ENCODE results near the gene CEP89.
"Not testable (repeated sequence)": the region's sequence is repeated elsewhere in the genome, so short reads cannot be mapped to it uniquely, and the experiment has no call there.

The CEP89 gene

DNA sequence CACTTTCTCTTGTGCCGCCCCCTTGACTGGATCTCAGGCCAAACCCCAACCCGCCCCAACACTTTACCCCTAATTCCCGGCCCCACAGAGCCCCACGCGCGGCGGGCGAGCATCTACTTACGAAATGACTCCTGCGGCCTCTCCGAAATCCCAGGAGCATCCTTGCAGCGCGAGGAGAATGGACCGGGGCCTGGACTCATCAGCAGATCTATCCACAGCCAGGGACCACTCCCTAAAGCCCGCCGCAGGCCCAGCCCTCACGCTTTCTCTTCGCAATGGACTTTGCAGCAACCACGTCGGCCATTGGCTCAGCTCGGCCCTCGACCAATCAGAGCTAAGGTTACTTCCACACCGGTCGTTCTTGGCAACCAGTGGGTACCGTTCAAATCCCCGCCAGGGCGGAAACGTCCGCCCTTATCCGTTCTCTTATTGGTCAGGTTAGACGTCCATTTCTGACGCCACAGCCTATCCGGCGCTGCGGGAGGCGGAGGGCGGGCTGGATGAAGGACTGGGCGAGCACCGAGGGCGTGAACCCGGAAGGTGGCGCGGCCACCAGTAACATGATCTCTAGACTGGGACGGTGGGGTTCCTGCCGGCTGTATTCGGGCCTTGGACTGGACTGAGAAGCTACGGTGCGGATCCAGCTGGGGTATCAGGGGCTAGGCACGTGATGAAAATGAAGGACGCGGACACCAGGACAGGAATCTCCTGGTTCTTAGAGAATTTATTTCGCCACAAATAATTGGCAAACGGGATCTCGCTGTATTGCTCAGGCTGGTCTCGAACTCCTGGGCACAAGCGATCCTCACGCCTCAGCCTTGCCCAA is at the start of gene CEP89, which contains the start of gene FAAP24:
CEP89 (minus strand) TSS at position 244 of the 826 bp plus-strand sequence; CDS start at position 160, 84 bp downstream.
FAAP24 (plus strand) TSS at position 528 of the 826 bp plus-strand sequence. CDS start 955 bp downstream, outside the sequence.
- DNase-seq (ENCODE audit: low spot score) = peak; percentile 100

DNA sequence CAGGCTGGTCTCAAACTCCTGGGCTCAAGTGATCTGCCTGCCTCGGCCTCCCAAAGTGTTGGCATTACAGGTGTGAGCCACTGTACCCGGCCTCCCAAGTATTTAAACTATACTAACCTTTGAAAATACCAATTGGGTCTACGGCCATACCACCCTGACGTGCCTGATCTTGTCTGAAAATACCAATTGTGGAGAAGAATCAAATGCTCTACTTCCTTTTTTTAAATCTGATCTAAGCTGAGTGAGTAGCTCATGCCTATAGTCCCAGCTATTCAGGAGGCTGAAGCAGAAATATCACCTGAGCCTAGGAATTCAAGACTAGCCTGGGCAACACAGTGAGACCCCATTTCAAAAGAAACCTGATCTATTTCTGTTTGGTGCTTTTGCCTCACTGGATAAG is 39.1 kb upstream of the CEP89 start:
- DNase-seq (ENCODE audit: low spot score) = not testable (repeated sequence)

DNA sequence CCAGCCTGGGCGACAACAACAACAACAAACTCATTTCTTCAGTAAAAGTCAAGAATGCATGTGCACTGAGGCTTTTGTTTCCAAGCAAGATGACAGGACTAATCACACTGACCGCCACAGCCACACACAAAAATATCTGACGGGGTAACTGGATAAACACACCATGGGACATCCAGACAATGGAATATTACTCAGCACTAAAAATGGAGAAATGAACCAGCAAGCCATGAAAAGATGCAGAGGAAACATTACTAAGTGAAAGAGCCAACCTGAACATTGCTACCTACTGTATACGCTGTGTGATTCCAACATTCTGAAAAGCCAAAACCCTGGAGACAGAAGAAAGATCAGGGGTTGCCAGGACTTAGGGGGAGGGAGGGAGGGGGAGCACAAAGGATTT is 37.0 kb upstream of the CEP89 start:
- no peak for DNase-seq (ENCODE audit: low spot score)

DNA sequence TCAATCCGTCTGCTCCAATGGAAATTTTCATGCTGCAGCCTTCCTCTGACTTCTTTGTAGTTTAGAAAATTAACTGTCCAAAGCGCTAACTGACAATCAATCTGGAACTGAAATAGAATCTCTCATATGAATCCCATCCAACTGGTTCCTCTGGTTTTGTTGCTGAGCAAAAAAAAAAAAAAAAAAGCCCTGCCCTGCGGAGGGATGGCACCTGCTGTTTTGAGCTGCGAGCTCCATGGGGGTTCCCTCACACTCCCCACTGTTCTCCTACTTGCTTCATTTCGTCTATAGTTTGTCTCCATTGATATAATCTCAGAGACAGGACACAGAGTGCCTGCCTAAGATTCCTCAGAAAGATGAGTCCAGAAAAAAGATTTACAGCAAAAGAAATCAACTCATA is 33.7 kb upstream of the CEP89 start:
- DNase-seq (ENCODE audit: low spot score) = no peak

DNA sequence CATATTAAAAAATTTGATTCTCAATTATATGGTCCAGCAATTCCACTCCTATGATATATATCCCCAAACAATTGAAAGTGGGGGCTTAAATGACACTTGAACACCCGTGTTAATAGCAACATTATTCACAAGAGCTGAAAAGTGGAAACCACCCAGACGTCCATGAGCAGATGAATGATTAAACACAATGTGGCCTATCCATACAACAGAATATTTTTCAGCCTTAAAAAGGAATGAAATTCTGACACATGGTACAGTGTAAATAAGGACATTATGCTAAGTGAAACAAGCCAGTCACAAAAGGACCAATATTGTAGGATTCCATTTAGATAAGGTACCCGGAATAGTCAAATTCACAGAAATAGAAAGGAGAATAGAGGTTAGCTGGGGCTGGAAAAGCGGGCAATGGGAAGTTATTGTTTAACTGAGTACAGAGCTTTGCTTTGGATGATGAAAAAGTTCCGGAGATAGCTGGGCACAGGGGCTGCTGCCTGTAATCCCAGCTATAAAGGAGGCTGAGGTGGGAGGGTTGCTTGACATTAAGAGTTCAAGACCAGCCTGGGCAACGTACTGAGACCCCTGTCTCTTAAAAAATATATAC is 31.8 kb upstream of the CEP89 start:
- not testable (repeated sequence) for DNase-seq (ENCODE audit: low spot score)

GRCh38 chr19:33002126-33002865 is 30.5 kb upstream of the CEP89 start:
- not testable (repeated sequence) for DNase-seq (ENCODE audit: low spot score)

DNA sequence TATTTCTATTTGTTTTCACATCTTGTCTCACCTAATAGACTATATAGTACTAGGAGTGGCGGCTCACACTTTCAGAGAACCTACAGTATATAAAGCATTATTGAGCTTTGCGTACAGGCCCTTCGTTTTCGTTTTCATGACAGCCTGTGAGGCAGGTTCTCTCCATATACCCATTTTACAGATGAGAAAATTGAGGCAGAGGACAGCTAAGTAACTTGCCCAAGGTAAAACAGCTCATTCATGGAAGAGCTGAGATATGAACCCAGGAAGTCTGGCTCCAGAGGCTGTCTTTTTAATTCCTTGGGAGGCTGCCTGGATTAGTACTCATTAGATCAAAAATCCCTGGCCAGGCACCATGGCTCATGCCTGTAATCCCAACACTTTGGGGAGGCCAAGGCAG is 29.2 kb upstream of the CEP89 start:
- DNase-seq (ENCODE audit: low spot score) = no peak

DNA sequence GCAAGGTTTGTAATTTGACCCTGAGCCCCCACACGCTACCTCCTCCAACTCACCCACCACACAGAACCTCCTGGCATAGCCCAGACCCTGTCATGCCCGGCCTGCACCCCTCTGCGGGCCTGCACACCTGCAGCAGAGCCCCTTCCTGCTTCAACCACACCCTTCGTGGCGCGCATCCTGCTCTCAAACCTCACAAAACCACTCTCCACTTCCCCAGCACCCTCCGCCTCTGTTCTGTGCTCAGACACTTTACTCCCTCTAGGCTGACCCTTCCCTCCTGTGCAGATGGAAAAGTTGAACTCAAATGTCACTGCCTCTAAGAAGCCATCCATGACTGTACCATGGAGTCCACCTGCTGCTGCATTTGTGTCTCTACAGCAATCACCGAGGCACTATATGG is 28.8 kb upstream of the CEP89 start:
- no peak for DNase-seq (ENCODE audit: low spot score)

DNA sequence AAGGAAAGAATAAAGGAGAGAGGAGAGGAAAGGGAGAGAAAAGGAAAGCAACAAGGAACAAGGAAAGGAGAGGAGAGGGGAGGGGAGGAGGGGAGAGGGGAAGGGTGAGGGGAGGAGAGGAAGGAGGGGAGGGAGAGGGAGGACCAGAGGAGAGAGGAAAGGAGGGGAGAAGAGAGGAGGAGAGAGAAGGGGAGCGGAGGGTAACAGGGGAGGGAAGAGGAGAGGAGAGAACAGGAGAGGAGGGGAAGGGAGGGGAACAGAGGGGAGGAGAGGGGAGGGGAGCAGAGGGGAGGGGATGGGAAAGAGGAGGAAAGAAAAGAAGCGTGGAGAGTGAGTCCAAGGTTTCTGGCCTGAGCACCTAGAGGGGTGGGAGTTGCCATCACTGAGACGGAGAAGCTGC is 27.0 kb upstream of the CEP89 start:
- no peak for DNase-seq (ENCODE audit: low spot score)

GRCh38 chr19:32997716-32998355 is 26.1 kb upstream of the CEP89 start:
- no peak for DNase-seq (ENCODE audit: low spot score)

DNA sequence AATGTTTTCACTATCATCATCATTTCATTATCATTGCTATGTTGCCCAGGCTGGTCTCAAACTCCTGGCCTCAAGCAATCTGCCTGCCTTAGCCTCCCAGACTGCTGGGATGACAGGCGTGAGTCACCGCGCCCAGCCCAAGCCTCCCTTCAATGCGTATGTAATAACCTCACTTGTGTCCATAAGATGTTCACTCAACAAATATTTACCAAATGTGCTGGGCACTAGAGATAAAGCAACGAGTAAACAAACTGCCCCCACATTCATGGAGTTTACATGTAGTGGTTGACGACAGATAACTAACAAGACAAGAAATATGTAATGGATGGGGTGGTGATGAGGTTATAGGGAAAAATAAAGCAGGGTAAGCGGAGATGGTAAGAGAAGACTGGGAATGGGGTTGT is 25.3 kb upstream of the CEP89 start:
- DNase-seq (ENCODE audit: low spot score) = not testable (repeated sequence)

DNA sequence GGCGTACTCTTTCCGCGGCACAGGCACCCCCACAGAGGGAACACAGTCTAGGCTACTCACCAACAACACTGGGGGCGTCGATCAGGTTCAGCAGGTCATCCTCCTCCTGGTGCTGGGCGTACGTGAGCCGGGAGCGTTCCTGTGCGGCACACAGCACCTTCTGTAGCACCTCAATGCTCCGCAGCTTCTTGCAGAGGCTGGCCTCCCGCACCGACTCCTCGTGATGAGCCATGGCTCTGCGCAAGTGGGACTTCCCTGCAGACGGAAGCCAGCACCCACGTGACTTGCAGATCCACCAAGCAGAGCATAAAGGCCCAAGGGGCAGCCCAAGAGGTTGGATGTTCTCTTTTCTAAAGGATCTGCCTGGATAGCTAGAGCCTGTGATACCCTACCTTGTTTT is 24.2 kb upstream of the CEP89 start:
- not testable (repeated sequence) for DNase-seq (ENCODE audit: low spot score)

DNA sequence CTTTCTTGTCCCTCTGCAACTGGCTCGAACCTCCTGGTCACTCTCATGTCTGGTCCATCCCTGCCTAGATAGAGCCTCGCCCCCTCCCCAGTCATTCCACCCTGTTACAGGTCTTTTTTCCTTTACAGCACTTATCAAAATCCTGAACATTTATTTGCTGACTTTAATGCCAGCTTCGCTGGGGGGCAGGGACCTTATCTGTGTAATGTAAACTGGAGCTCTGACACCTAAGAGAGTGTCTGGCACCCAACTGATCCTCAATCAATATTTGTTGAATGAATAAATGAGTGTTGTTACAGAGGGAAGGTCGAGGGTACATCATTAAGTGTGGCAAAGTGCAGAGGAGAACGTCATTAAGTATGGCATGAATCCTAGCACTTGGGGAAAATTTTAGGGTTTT is 17.0 kb upstream of the CEP89 start:
- DNase-seq (ENCODE audit: low spot score) = no peak

DNA sequence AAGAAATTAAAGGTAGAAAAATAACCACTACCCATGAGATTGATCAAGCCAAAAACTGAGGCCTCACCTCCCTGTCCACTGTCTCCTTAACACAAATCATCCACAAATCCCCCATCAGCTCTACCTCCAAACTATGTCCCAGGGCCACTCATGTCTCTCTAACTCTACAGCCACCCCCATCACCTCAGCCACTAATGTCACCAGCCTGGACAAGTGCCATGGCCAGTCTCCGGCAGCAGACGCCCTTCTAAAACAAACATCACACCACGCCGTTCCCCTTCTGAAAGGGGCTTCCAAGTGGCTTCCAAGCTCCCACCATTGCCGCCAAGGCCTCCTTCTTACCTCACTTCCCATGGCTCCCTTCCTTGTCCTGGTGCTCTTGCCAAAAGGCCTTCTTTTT is 16.5 kb upstream of the CEP89 start:
- not testable (repeated sequence) for DNase-seq (ENCODE audit: low spot score)

GRCh38 chr19:32982488-32982887 is 10.7 kb upstream of the CEP89 start:
- not testable (repeated sequence) for DNase-seq (ENCODE audit: low spot score)

DNA sequence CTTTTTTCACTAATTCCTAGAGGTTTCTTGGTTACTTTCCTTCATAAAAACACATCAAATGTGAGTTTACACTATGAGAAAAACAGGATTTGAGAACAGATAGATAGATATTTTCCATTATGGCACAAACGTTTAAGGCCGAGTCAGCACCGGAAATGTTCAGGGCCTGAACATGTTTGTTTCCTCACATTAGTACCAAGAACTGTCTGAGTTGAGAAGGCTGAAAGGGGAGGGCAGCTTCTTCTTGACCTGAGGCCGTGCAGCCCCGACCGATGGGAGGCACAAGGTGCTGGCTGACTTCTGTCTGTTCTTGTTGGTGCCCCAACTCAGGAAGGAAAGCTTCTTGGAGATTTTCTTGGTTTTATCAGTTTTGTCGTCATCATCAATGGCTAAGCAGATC is 8.0 kb upstream of the CEP89 start:
- not testable (repeated sequence) for DNase-seq (ENCODE audit: low spot score)

DNA sequence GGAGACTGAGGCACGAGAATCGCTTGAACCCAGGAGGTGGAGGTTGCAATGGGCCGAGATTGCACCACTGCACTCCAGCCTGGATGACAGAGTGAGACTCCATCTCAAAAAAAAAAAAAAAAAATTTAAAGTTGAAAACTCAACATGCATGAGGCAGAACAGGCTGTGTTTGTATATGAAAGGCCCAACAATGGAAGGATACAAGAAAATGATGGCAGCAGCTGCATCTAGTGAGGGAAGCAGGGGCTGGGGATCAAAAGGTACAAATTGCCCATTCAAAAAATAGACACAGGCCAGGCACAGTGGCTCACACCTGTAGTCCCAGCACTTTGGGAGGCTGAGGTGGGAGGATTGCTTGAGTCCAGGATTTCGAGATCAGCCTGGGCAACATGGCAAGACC is 6.1 kb upstream of the CEP89 start:
- DNase-seq (ENCODE audit: low spot score) = not testable (repeated sequence)

DNA sequence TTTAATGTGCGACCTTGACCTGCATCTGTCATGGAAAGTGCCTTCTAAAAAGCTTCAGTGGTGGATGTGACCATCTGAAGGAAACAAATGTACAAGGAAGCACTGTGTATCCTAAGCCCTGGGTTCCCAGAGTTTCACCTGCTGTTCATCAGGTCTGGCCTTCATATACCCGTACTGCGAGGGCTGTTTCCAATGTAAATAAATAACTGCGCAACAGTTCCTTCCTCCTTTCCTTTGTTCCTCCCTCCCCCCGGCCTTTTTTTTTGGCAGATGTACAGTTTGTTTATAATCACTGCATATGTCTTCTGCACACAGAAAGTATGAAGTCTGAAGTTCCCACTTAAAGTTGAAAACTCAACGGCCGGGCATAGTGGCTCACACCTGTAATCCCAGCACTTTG is 5.5 kb upstream of the CEP89 start:
- DNase-seq (ENCODE audit: low spot score) = no peak

DNA sequence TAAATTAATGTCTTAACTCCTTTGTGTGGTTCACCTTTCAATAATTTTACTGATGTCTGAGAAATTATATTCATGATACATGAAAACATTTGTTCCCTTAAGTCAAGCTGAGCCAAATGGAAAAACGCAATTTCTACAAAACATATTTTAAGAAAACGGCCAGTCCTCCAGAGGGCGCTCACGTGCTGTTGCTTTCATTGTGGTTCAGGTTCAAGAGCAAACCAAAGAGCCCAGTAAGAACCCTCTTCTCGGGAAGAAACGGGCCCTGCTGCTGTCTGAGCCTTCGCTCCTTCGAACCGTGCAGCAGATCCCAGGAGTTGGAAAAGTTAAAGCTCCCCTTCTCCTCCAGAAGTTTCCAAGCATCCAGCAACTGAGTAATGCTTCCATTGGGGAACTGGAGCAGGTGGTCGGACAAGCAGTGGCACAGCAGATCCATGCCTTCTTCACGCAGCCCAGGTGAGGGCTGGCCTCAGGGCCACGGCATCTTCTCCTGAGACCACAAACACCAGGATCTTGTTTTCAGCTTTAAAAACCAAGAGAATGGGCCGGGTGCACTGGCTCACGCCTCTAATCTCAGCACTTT is 4.6 kb upstream of the CEP89 start:
- peak; percentile 76 for DNase-seq (ENCODE audit: low spot score)

DNA sequence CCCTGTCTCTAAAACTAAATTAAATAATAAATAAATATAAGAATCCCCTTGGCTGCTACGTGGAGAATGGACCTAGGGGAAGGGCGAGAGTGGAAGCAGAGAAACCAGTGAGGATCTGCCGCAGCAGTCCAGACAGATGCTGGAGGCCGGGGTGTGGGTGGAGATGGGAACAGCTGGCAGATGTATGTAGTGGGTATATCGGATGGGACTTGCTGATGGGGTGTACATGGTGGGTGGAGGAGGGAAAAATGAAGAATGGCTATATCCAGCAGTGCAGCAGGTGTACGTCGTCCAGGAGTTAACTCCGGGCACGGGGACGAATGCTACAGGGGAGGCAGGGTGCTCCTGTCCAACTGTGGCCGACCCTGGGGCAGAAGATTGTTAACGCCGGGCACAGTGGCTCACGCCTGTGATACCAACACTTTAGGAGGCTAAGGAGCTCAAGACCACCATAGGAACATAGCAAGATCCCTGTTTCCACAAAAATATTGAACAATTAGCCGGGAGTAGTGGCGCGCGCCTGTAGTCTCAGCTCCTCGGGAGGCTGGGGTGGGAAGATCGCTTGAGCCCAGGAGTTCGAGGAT is 654 bp downstream of the CEP89 start:
- DNase-seq (ENCODE audit: low spot score) = no peak

GRCh38 chr19:32969549-32969948 is 2.2 kb downstream of the CEP89 start:
- DNase-seq (ENCODE audit: low spot score) = no peak

DNA sequence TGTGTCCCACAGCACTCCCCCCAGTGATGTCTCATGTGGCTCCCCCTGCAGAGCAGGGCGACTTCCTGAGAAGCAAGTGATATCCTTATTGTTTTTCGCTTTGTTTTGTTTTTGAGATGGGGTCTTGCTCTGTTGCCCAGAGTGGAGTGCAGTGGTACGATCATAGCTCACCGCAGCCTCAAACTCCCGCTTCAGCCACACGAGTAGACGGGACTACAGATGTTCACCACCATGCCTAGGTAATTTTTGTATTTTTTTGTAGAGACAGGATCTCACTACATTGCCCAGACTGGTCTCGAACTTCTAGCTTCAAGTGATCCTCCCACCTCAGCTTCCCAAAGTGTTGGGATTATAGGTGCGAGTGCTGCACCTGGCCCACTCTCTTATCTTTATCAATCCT is 5.0 kb downstream of the CEP89 start:
- no peak for DNase-seq (ENCODE audit: low spot score)
